ENCODE data around the gene IKBKG.

The IKBKG gene

DNA sequence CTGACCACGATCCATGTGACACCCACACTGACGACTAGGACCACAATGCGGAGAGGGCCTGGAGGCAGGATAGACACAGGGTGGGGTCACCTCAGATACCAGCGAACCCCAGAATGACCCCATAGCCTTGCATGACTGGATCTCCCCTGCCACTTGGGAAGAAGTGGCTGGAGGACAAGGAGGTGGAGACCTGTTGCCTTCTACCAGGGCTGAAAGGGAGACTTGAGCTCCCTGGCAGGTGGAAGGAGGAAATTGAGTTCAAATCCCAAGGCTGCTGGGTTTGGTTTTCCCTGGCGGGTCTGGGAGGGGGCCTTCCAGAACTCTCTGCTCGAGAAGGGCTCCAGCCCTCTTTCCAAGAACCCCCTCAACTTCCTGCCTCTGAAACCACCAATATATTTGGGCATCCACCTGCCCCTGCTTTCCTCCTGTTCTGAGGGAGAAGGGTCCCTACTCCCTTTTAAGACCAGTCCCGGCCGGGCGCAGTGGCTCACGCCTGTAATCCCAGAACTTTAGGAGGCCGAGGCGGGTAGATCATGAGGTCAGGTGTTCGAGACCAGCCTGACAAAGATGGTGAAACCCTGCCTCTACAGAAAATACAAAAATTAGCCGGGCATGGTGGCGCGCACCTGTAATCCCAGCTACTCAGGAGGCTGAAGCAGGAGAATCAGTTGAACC, 34.4 kb upstream of the IKBKG start:
- intact Hi-C loops (cut with DNase I; ENCODE audit: low total_unique reads): no loop called here
- Histone ChIP-seq H3K27me3 (no peaks in the 10 kb centered on the region), H3K36me3 (peaks cover 0 to 31% (median 14%) of the 10 kb centered on the region in 3 donors), H3K4me1 (peaks cover 0 to 19% (median 0%) of the 10 kb centered on the region in 4 donors), H3K9me3 (peaks cover 0 to 8% (median 0%) of the 10 kb centered on the region in 3 donors), H3K27ac (no peak overlapping the region), H3K4me3 (no peak overlapping the region)
- TF ChIP-seq, protein P1, sequence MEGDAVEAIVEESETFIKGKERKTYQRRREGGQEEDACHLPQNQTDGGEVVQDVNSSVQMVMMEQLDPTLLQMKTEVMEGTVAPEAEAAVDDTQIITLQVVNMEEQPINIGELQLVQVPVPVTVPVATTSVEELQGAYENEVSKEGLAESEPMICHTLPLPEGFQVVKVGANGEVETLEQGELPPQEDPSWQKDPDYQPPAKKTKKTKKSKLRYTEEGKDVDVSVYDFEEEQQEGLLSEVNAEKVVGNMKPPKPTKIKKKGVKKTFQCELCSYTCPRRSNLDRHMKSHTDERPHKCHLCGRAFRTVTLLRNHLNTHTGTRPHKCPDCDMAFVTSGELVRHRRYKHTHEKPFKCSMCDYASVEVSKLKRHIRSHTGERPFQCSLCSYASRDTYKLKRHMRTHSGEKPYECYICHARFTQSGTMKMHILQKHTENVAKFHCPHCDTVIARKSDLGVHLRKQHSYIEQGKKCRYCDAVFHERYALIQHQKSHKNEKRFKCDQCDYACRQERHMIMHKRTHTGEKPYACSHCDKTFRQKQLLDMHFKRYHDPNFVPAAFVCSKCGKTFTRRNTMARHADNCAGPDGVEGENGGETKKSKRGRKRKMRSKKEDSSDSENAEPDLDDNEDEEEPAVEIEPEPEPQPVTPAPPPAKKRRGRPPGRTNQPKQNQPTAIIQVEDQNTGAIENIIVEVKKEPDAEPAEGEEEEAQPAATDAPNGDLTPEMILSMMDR (IDR thresholded peaks at IDR 0.05): no peak
- DNase-seq: no peak

DNA sequence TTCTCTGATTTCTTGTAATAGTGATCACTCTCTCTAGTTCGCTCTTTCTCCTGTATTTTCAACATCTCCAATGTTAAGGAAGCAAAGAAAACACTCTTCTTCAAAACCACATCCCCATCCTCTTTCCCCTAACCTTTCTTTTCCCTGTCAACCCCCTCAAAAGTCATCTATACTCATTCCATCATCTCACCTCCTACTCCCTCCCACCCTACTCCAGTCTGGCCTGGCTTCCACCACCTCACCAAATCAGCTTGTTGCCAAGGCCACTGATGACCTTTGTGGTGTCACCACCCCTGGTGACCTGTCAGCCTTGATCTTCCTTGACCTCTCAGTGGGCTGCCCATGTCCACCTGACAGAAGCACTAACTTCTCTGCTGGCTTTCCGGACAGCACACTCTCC, 33.7 kb upstream of the IKBKG start:
- peaks cover 0 to 25% (median 8%) of the 10 kb centered on the region in 3 donors for H3K36me3 ChIP-seq
- H3K4me3 ChIP-seq: no peak overlapping the region
- intact Hi-C loops (cut with DNase I; ENCODE audit: low total_unique reads): no loop called here
- H3K4me1 ChIP-seq: peaks cover 0 to 19% (median 0%) of the 10 kb centered on the region in 4 donors
- H3K9me3 ChIP-seq: peaks cover 0 to 8% (median 0%) of the 10 kb centered on the region in 3 donors
- no peak overlapping the region for H3K27ac ChIP-seq
- no peaks in the 10 kb centered on the region for H3K27me3 ChIP-seq
- no peak for DNase-seq
- TF ChIP-seq, protein P1 (IDR thresholded peaks at IDR 0.05): no peak

- Histone ChIP-seq H3K27ac (peak overlapping the region; percentile 81 to 96), H3K36me3 (peaks cover 0 to 11% (median 0%) of the 10 kb centered on the region in 3 donors), H3K9me3 (no peaks in the 10 kb centered on the region), H3K4me1 (peaks cover 0 to 19% (median 0%) of the 10 kb centered on the region in 4 donors), H3K4me3 (peak overlapping the region; percentile 67 to 77), H3K27me3 (no peaks in the 10 kb centered on the region)
- DNase-seq: peak in 1 of 2 donors; percentile 45
- intact Hi-C loops (cut with DNase I; ENCODE audit: low total_unique reads): no loop called here
- TF ChIP-seq, protein P1 (IDR thresholded peaks at IDR 0.05): no peak
Observed at GRCh38 chrX:154515090-154515965, 32.1 kb upstream of the IKBKG start.

- peaks cover 0 to 7% (median 0%) of the 10 kb centered on the region in 3 donors for H3K36me3 ChIP-seq
- TF ChIP-seq, protein P1 (IDR thresholded peaks at IDR 0.05): no peak
Observed at GRCh38 chrX:154515966-154516655, 31.3 kb upstream of the IKBKG start, which contains the start of gene FAM3A. FAM3A (minus strand) TSS chrX:154516232; CDS start chrX:154515772, 460 bp downstream.

DNA sequence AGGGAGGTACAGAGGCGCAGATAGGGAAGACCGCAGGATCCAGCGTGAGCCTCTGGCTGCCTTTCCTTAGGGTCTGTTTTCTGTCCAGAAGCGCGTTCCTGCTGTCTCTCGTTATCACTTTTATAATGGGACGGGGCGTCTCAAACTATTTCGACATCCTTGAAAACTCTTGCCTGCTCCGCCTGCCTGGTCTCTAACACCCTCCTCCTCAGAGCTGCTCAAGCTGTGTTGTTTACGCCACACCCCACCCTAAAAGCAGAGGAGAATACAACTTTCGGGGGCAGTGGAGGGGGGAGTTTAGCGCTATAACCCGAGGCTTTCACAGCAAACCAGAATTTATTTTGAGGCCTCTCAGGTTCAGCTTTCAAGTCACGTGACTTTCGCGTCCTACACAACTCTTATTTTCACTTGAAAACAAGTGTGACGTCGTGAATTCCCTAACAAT, 30.7 kb upstream of the IKBKG start:
- no peaks in the 10 kb centered on the region for H3K9me3 ChIP-seq
- TF ChIP-seq, protein P1 (IDR thresholded peaks at IDR 0.05): no peak
- peak overlapping the region; percentile 48 to 67 for H3K4me3 ChIP-seq
- DNase-seq: peak in 1 of 2 donors; percentile 44
- intact Hi-C loops (cut with DNase I; ENCODE audit: low total_unique reads): no loop called here
- peaks cover 0 to 19% (median 0%) of the 10 kb centered on the region in 4 donors for H3K4me1 ChIP-seq
- H3K27ac ChIP-seq: peak overlapping the region; percentile 81 to 96
- no peaks in the 10 kb centered on the region for H3K27me3 ChIP-seq
- H3K36me3 ChIP-seq: peaks cover 0 to under 1% (median 0%) of the 10 kb centered on the region in 3 donors

More at GRCh38 chrX:154515966-154516655, 31.3 kb upstream of the IKBKG start, which contains the start of gene FAM3A:
- peaks cover 0 to 19% (median 0%) of the 10 kb centered on the region in 4 donors for H3K4me1 ChIP-seq
- H3K4me3 ChIP-seq: peak within 1 kb of the TSS; percentile 67 to 77
- DNase-seq: peak; percentile 89 to 97
- H3K27me3 ChIP-seq: no peaks in the 10 kb centered on the region
- intact Hi-C loops (cut with DNase I; ENCODE audit: low total_unique reads): no loop called here
- H3K9me3 ChIP-seq: no peaks in the 10 kb centered on the region
- peak within 1 kb of the TSS; percentile 81 to 96 for H3K27ac ChIP-seq

All from tibial artery (tissue), 4 donors.